HEK293T (cell line): Measurements from ENCODE around the gene ZBTB3.

Source experiments
- ARNT ChIP-seq: fragments of 450-650 bp; IDR thresholded peaks from 2 replicates; pipeline ENCODE4 v1.6.1; 2017; ENCODE audit warnings: mild to moderate bottlenecking
- CTBP1 ChIP-seq: fragments of 450-650 bp; IDR thresholded peaks from 2 replicates; pipeline ENCODE4 v1.6.1; 2016; ENCODE audit warnings: borderline replicate concordance
- FOXA1 ChIP-seq: fragments of 450-650 bp; IDR thresholded peaks from 2 replicates; pipeline ENCODE4 v1.6.1; 2016; ENCODE audit warnings: mild to moderate bottlenecking
- FOXK2 ChIP-seq: fragments of 450-650 bp; IDR thresholded peaks from 2 replicates; pipeline ENCODE4 v1.6.1; 2016; ENCODE audit warnings: mild to moderate bottlenecking
- FOXM1 ChIP-seq: fragments of 450-650 bp; IDR thresholded peaks from 2 replicates; pipeline ENCODE4 v1.6.1; 2017; ENCODE audit warnings: mild to moderate bottlenecking, borderline replicate concordance
- L3MBTL2 ChIP-seq: fragments of 450-650 bp; conservative IDR thresholded peaks from 2 replicates; pipeline ENCODE4 v1.6.1; 2016; ENCODE audit warnings: mild to moderate bottlenecking
- LEF1 ChIP-seq: fragments of 450-650 bp; IDR thresholded peaks from 2 replicates; pipeline ENCODE4 v1.6.1; 2017; ENCODE audit warnings: mild to moderate bottlenecking, borderline replicate concordance
- SP1 ChIP-seq: fragments of 450-650 bp; IDR thresholded peaks from 2 replicates; pipeline ENCODE4 v1.6.1; 2017
- SUZ12 ChIP-seq: fragments of 450-650 bp; IDR thresholded peaks from 2 replicates; pipeline ENCODE4 v1.6.1; 2016; ENCODE audit warnings: mild to moderate bottlenecking
- TARDBP ChIP-seq: fragments of 450-650 bp; IDR thresholded peaks from 2 replicates; pipeline ENCODE4 v1.6.1; 2016
- ZNF384 ChIP-seq: fragments of 450-650 bp; IDR thresholded peaks from 2 replicates; pipeline ENCODE4 v1.6.1; 2016
- TF ChIP-seq, protein P1 (sequence below): fragments of 450-650 bp; IDR thresholded peaks from 2 replicates; pipeline ENCODE4 v1.6.1; 2016

DNA sequence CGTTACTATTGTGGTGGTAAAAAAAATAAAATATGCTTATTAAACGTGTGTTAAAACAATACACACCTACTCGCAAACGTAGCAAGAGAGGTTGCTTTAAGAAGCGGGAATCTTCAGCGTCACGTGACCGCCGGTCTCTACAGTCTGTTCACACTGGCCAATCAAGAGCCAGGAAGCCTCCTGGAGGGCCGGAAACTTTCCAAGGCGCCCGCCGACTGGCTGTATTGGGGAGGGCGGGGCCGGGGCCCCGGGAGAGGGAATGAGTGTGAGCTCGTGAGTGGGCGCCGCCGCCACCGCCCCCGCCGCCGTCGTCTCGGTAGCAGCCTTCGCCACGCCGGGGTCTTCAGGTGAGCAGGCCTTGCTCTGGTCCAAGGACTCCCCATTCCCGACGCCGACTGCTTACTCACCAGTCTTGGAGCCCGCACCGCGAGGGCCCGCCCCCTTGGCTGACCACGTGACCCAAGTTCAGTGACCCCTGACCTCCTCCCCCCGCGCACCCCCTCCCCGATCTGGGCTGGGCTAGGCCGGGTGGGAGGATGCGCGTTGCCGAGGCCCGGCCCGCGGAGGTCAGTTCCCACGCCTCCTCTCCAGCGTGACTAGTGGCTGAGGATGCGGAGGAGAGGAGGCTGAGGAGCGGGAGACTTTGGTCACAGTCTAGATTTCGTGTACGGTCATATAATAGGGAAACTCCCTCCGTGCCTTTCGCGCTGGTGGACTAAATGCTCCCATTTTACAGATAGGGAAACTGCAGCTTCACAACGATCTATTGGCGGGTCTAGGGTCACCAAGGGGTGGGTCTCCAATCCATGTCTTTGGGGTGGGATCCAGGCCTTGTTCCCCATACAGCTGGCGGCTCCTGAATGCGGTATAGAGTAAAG, 17.4 kb upstream of the ZBTB3 start, which contains the start of gene TAF6L:
- no peak for TF ChIP-seq ZNF384
- TF ChIP-seq, protein P1, sequence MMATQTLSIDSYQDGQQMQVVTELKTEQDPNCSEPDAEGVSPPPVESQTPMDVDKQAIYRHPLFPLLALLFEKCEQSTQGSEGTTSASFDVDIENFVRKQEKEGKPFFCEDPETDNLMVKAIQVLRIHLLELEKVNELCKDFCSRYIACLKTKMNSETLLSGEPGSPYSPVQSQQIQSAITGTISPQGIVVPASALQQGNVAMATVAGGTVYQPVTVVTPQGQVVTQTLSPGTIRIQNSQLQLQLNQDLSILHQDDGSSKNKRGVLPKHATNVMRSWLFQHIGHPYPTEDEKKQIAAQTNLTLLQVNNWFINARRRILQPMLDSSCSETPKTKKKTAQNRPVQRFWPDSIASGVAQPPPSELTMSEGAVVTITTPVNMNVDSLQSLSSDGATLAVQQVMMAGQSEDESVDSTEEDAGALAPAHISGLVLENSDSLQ: no peak
- TF ChIP-seq LEF1: no peak
- TF ChIP-seq SUZ12: no peak
- no peak for TF ChIP-seq SP1
- TF ChIP-seq FOXM1: peak; percentile 13; the same call in 1 of the 2 replicates
- no peak for TF ChIP-seq FOXA1
- TF ChIP-seq ARNT: no peak
- peak; percentile 84 for TF ChIP-seq L3MBTL2
- peak; percentile 81 for TF ChIP-seq TARDBP
- TF ChIP-seq CTBP1: 0 out of 2 replicates have a peak, but pooled peaks have one; percentile 24
- no peak for TF ChIP-seq FOXK2
